H7 (cell line): ENCODE measurements around the gene PARP1. TPM values are rescaled to one million over a fixed set of nuclear protein-coding genes. Genes with fewer than 3 reads are reported as not detected.

Experiments used
- DNase-seq: peaks from one replicate; pipeline ENCODE4 v3.0.0; 2012
- H3K27me3 ChIP-seq: 2 replicates; pipeline ENCODE4 v1.6.0; 2011; ENCODE audit warnings: mild to moderate bottlenecking, low read length; ENCODE audit not compliant: control insufficient read depth, insufficient read depth
- H3K36me3 ChIP-seq: replicated peaks from 2 replicates; pipeline ENCODE4 v1.5.1; 2011; ENCODE audit warnings: low read length; ENCODE audit not compliant: control insufficient read depth, insufficient read depth
- H3K4me3 ChIP-seq: 2 replicates; pipeline ENCODE4 v1.5.1; 2011; ENCODE audit warnings: low read depth, mild to moderate bottlenecking, control low read depth, low read length, moderate library complexity; ENCODE audit not compliant: insufficient read depth
- total RNA-seq: library from RNA; depleted of rRNA; stranded (reverse); fragments of >200 nt; shearing (Covaris generic); gene quantifications from 2 replicates; pipeline ENCODE4 v1.2.3, GENCODE V29; 2014; rRNA removed

The PARP1 gene
- total RNA-seq, 1 experiment from 2014 or later = 425 TPM

- no peak overlapping the region for H3K4me3 ChIP-seq
- DNase-seq = no peak
- no peaks in the 10 kb centered on the region for H3K36me3 ChIP-seq
- peaks cover 4% of the 10 kb centered on the region for H3K27me3 ChIP-seq
Measured at GRCh38 chr1:226314055-226314454, 93.8 kb downstream of the PARP1 start.

GRCh38 chr1:226312065-226312464 lies 95.8 kb downstream of the PARP1 start:
- DNase-seq = no peak
- no peaks in the 10 kb centered on the region for H3K36me3 ChIP-seq
- H3K4me3 ChIP-seq = no peak overlapping the region
- H3K27me3 ChIP-seq = peaks cover 4% of the 10 kb centered on the region

GRCh38 chr1:226311376-226311775 lies 96.5 kb downstream of the PARP1 start:
- Histone ChIP-seq H3K36me3 (no peaks in the 10 kb centered on the region), H3K27me3 (peaks cover 4% of the 10 kb centered on the region), H3K4me3 (no peak overlapping the region)
- DNase-seq = no peak

Other genes starting within 250 kb of the PARP1 start
- 43.7 and 57.6 TPM in 2 replicates for gene ACBD3, start 221.4 kb downstream of the PARP1 start, total RNA-seq
- 27.5 and 61.1 TPM in 2 replicates for gene MIXL1, start 184.4 kb downstream of the PARP1 start, total RNA-seq
- 19.9 and 29.0 TPM in 2 replicates for gene LIN9, start 98.9 kb downstream of the PARP1 start, total RNA-seq
- gene STUM, start 140.7 kb upstream of the PARP1 start, total RNA-seq = 0.14 and 0.26 TPM in 2 replicates